ENCODE results near the gene FPR2. TPM values are rescaled to one million over a fixed set of nuclear protein-coding genes. Genes with fewer than 3 reads are reported as not detected.

The FPR2 gene, protein sequence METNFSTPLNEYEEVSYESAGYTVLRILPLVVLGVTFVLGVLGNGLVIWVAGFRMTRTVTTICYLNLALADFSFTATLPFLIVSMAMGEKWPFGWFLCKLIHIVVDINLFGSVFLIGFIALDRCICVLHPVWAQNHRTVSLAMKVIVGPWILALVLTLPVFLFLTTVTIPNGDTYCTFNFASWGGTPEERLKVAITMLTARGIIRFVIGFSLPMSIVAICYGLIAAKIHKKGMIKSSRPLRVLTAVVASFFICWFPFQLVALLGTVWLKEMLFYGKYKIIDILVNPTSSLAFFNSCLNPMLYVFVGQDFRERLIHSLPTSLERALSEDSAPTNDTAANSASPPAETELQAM
- total RNA-seq, result not detected in 2 replicates

DNA sequence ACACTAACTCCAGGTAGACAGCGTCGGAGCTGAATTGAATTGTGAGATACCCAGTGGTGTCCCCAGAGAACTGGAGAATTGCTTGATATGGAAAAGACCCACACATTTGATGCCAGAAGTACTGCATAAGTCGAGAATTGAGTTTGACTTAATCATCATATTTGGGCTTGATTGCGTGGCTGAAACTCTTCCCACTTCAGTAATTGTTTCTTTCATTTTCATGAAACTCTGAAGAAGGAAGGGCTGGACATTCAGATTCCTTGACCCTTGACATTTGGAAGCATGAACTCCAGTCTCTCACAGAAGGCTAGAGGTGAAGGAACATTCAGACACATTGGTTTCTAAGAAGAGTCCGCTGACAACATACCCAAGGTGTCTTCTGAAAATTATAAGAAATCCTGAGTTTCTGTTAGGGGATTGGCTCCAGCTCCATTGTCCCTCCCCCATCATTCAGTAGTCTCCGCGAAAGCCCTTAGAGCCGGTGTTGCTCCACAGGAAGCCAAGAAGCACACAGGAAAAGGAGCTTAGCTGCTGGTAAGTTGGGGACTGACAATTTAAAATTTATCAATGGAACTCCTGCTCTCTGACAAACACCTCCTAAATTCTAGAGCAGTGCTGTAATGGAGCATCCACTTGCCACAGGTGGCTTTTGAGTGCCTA is at the start of gene FPR2:
Gene FPR2, plus strand, starts transcription at position 484 of the 660 bp plus-strand sequence. CDS start 7,479 bp downstream, outside the sequence.

DNA sequence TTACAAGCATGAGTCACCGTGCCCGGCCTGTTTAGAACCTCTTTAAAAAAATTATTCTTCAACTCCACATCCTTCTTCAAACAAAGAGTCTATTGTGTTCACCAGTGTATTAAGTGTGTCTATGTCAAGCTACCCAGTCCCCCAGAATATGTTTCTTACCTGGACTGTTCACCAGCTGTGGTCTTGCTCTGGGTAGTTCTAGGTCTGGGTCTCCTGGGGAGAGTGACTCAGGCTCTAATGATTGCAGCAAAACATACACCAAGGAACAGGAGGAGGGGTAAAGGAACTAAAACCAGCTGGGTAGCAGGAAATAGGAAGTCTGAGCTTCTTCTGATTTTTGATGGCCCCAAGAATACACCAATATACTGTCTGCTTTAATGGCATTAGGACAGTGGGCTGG is 9.3 kb upstream of the FPR2 start, which contains the start of gene FPR1:
Gene FPR1, minus strand, starts transcription at position 224 of the 400 bp plus-strand sequence. CDS start 4,884 bp downstream, outside the sequence.

DNA sequence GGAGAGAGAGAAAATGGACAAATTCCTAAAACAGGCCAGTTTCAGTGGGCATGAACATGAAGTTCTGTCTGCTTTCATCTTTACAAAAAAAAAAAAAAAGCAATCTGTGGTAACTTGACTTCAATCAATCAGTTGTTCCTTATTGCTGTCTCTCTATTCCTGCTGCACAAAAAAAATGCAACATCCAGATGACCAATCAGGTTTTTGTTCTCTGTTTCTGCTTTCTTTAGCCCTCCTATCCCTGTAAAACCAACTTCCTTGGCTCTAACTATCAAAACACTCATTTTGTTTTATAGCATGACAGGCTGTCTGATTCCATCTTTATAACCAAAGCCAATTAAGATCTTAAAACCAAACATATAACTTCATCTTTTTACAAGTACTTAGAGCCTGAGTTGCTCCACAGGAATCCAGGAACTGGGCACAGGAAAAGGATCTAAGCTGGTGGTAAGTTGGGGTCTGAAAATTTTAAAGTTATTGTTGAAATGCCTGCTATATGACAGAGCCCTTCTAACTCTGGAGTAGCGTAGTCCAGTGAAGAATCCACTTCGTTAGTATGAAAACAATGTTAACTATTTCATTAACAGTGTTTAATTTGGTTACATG is 34.0 kb downstream of the FPR2 start, which contains the start of gene FPR3:
Gene FPR3, plus strand, starts transcription at position 273 of the 606 bp plus-strand sequence. CDS start 28,592 bp downstream, outside the sequence.

Other genes starting within 250 kb of the FPR2 start
- gene SIGLEC6, start 229.5 kb upstream of the FPR2 start, total RNA-seq, result not detected in 2 replicates
- 11.0 and 17.0 TPM in 2 replicates for gene ZNF175, start 189.9 kb upstream of the FPR2 start, total RNA-seq
- under 0.01 TPM in 1 of 2 replicates, not detected in the other for gene SIGLEC5, start 130.8 kb upstream of the FPR2 start, total RNA-seq
- 0.29 and 0.33 TPM in 2 replicates for gene SIGLEC14, start 114.4 kb upstream of the FPR2 start, total RNA-seq
- 5.6 and 7.8 TPM in 2 replicates for gene SPACA6, start 67.8 kb upstream of the FPR2 start, total RNA-seq
- gene HAS1, start 37.2 kb upstream of the FPR2 start, total RNA-seq, result not detected in 2 replicates
- not detected in 2 replicates for gene FPR1, start 9.3 kb upstream of the FPR2 start, total RNA-seq
- under 0.01 and 0.10 TPM in 2 replicates for gene FPR3, start 34.0 kb downstream of the FPR2 start, total RNA-seq
- gene ZNF577, start 126.8 kb downstream of the FPR2 start, total RNA-seq, result 4.9 and 5.3 TPM in 2 replicates
- gene ZNF649, start 143.8 kb downstream of the FPR2 start, total RNA-seq, result 7.5 and 9.6 TPM in 2 replicates
- gene ZNF613, start 166.3 kb downstream of the FPR2 start, total RNA-seq, result 8.5 and 9.1 TPM in 2 replicates
- gene ZNF350, start 225.7 kb downstream of the FPR2 start, total RNA-seq, result 6.6 and 9.1 TPM in 2 replicates
- 5.3 and 10.8 TPM in 2 replicates for gene ZNF615, start 247.0 kb downstream of the FPR2 start, total RNA-seq